Skeletal muscle tissue (tissue), 4 donors: ENCODE results near the gene CTIF. TPM values are rescaled to one million over a fixed set of nuclear protein-coding genes. Genes with fewer than 3 reads are reported as not detected.

Experiments
- H3K27ac ChIP-seq: one replicate; pipeline ENCODE4 v1.7.0; 2013; ENCODE audit warnings: mild to moderate bottlenecking, low read depth, low read length, inconsistent platforms
- H3K27me3 ChIP-seq, 3 donors: one replicate each; pipeline ENCODE4 v1.7.0; 2013; ENCODE audit warnings: low read length in 3 of 3; ENCODE audit not compliant: control insufficient read depth in 3 of 3, insufficient read depth in 3 of 3
- H3K36me3 ChIP-seq, 3 donors: one replicate each; pipeline ENCODE4 v1.7.0; 2013; ENCODE audit warnings: low read length in 3 of 3; ENCODE audit not compliant: control insufficient read depth in 3 of 3, insufficient read depth in 3 of 3
- H3K4me1 ChIP-seq, 3 donors: one replicate each; pipeline ENCODE4 v1.7.0; 2013; ENCODE audit warnings: low read length in 3 of 3, mild to moderate bottlenecking in 3 of 3; ENCODE audit not compliant: control insufficient read depth in 3 of 3, insufficient read depth in 3 of 3
- H3K4me3 ChIP-seq, 3 donors: one replicate each; pipeline ENCODE4 v1.7.0; 2013; ENCODE audit warnings: low read length in 3 of 3
- H3K9ac ChIP-seq, 3 donors: one replicate each; pipeline ENCODE4 v1.7.0; 2013; ENCODE audit warnings: low read length in 3 of 3, mild to moderate bottlenecking in 3 of 3, moderate library complexity in 2 of 3, low read depth in 1 of 3
- H3K9me3 ChIP-seq, 3 donors: one replicate each; pipeline ENCODE4 v1.7.0; 2013; ENCODE audit warnings: low read length in 3 of 3; ENCODE audit not compliant: control insufficient read depth in 3 of 3
- total RNA-seq: library from RNA; depleted of rRNA; stranded (reverse); fragments of >200 nt; gene quantifications from one replicate; pipeline ENCODE4 v1.2.3, GENCODE V29; 2014
- donor health status: Osteomylitis.

The CTIF gene
- total RNA-seq, 1 donor from 2014 or later = 16.7 TPM

GRCh38 chr18:48860269-48861180 is 321.7 kb downstream of the CTIF start:
- Histone ChIP-seq H3K4me3 (no peak overlapping the region), H3K9me3 (no peaks in the 10 kb centered on the region), H3K27me3 (no peaks in the 10 kb centered on the region), H3K9ac (peak overlapping the region in 1 of 3 donors; percentile 33), H3K4me1 (peaks cover 0 to 6% (median 3%) of the 10 kb centered on the region in 3 donors), H3K36me3 (peaks cover 0 to 11% (median 4%) of the 10 kb centered on the region in 3 donors), H3K27ac (no peak overlapping the region)

- H3K36me3 ChIP-seq = peaks cover 0 to 11% (median 4%) of the 10 kb centered on the region in 3 donors
- no peak overlapping the region for H3K9ac ChIP-seq
These were observed 322.4 kb downstream of the CTIF start for GRCh38 chr18:48861181-48861708.

GRCh38 chr18:48862132-48862531 is 323.3 kb downstream of the CTIF start:
- peaks cover 6 to 11% (median 10%) of the 10 kb centered on the region in 3 donors for H3K4me1 ChIP-seq
- no peaks in the 10 kb centered on the region for H3K27me3 ChIP-seq
- H3K9me3 ChIP-seq = no peaks in the 10 kb centered on the region
- no peak overlapping the region for H3K9ac ChIP-seq
- no peak overlapping the region for H3K4me3 ChIP-seq
- H3K36me3 ChIP-seq = peaks cover 0 to 11% (median 4%) of the 10 kb centered on the region in 3 donors
- H3K27ac ChIP-seq = no peak overlapping the region

More at GRCh38 chr18:48861181-48861708, 322.4 kb downstream of the CTIF start:
- no peaks in the 10 kb centered on the region for H3K9me3 ChIP-seq
- H3K4me3 ChIP-seq = no peak overlapping the region
- H3K4me1 ChIP-seq = peaks cover 2 to 6% (median 4%) of the 10 kb centered on the region in 3 donors
- H3K27ac ChIP-seq = no peak overlapping the region
- H3K27me3 ChIP-seq = no peaks in the 10 kb centered on the region

- Histone ChIP-seq H3K27ac (no peak overlapping the region), H3K9me3 (no peaks in the 10 kb centered on the region), H3K4me1 (peaks cover 6 to 11% (median 10%) of the 10 kb centered on the region in 3 donors), H3K27me3 (no peaks in the 10 kb centered on the region), H3K9ac (no peak overlapping the region), H3K36me3 (peaks cover 0 to 9% (median 4%) of the 10 kb centered on the region in 3 donors), H3K4me3 (no peak overlapping the region)
These were observed 323.9 kb downstream of the CTIF start for GRCh38 chr18:48862678-48863270.

GRCh38 chr18:48863432-48864065 is 324.7 kb downstream of the CTIF start:
- Histone ChIP-seq H3K36me3 (peaks cover 0 to 9% (median 4%) of the 10 kb centered on the region in 3 donors), H3K27me3 (no peaks in the 10 kb centered on the region), H3K9me3 (no peaks in the 10 kb centered on the region), H3K4me1 (peaks cover 6 to 11% (median 10%) of the 10 kb centered on the region in 3 donors), H3K4me3 (no peak overlapping the region), H3K9ac (no peak overlapping the region), H3K27ac (no peak overlapping the region)

GRCh38 chr18:48864876-48865275 is 326.0 kb downstream of the CTIF start:
- Histone ChIP-seq H3K4me3 (no peak overlapping the region), H3K27ac (no peak overlapping the region), H3K4me1 (peaks cover under 1 to 10% (median 8%) of the 10 kb centered on the region in 3 donors), H3K9ac (no peak overlapping the region), H3K36me3 (peaks cover 0 to 8% (median 3%) of the 10 kb centered on the region in 3 donors), H3K9me3 (no peaks in the 10 kb centered on the region), H3K27me3 (no peaks in the 10 kb centered on the region)

GRCh38 chr18:48866028-48866733 is 327.4 kb downstream of the CTIF start:
- Histone ChIP-seq H3K27me3 (no peaks in the 10 kb centered on the region), H3K27ac (no peak overlapping the region)

GRCh38 chr18:48866856-48867255 is 328.0 kb downstream of the CTIF start:
- Histone ChIP-seq H3K4me3 (peak overlapping the region in 1 of 3 donors; percentile 3), H3K27me3 (no peaks in the 10 kb centered on the region), H3K36me3 (no peaks in the 10 kb centered on the region), H3K4me1 (peaks cover 0 to 10% (median 8%) of the 10 kb centered on the region in 3 donors), H3K27ac (no peak overlapping the region), H3K9ac (no peak overlapping the region), H3K9me3 (no peaks in the 10 kb centered on the region)

More at GRCh38 chr18:48866028-48866733, 327.4 kb downstream of the CTIF start:
- Histone ChIP-seq H3K4me3 (peak overlapping the region in 1 of 3 donors; percentile 3), H3K9ac (no peak overlapping the region), H3K9me3 (no peaks in the 10 kb centered on the region), H3K4me1 (peaks cover 0 to 10% (median 8%) of the 10 kb centered on the region in 3 donors), H3K36me3 (peaks cover 0 to 2% (median 0%) of the 10 kb centered on the region in 3 donors)

- H3K27me3 ChIP-seq = no peaks in the 10 kb centered on the region
- no peak overlapping the region for H3K27ac ChIP-seq
- H3K4me3 ChIP-seq = no peak overlapping the region
- no peak overlapping the region for H3K9ac ChIP-seq
- H3K4me1 ChIP-seq = peaks cover 0 to 18% (median 8%) of the 10 kb centered on the region in 3 donors
- H3K9me3 ChIP-seq = no peaks in the 10 kb centered on the region
- no peaks in the 10 kb centered on the region for H3K36me3 ChIP-seq
These were observed 329.1 kb downstream of the CTIF start for GRCh38 chr18:48867978-48868377.
